Body of pancreas (tissue), 4 donors: ENCODE measurements around the gene CYP4F8. TPM values are rescaled to one million over a fixed set of nuclear protein-coding genes. Genes with fewer than 3 reads are reported as not detected.
A peak's percentile ranks its signal among the peaks of the same experiment; 100 is the strongest.
"Not testable (repeated sequence)": the region's sequence is repeated elsewhere in the genome, so short reads cannot be mapped to it uniquely, and the experiment has no call there.

Experiments used
- ATAC-seq: fragments of 150-250 bp; one replicate; pipeline ENCODE4 v1.9.1; 2016
- DNase-seq, 4 donors: peaks; one replicate each; pipeline ENCODE4 v3.0.0-alpha.2; 2019
- H3K27ac ChIP-seq, 4 donors: fragments of 200-600 bp; sonication (generic); 1 replicate in 3 of 4; 2 replicates in 1 of 4; pipeline versions ENCODE4 v1.5.1 to v1.6.1; 2016 to 2019; ENCODE audit warnings: mild to moderate bottlenecking in 1 of 4, mixed read lengths in 1 of 4, moderate library complexity in 1 of 4
- H3K27me3 ChIP-seq, 2 donors: fragments of 200-600 bp; sonication (generic); one replicate each; pipeline ENCODE4 v1.6.0; 2016; ENCODE audit warnings: mild to moderate bottlenecking in 1 of 2
- H3K36me3 ChIP-seq, 2 donors: fragments of 200-600 bp; sonication (generic); replicated peaks in 1 of 2; 2 replicates each; pipeline ENCODE4 v1.5.1; 2016; ENCODE audit warnings: low read depth in 2 of 2; ENCODE audit not compliant: insufficient read depth in 1 of 2
- H3K4me1 ChIP-seq: fragments of 200-600 bp; sonication (generic); one replicate; pipeline ENCODE4 v1.6.0; 2016
- H3K4me3 ChIP-seq, 2 donors: fragments of 200-600 bp; sonication (generic); 1 replicate in 1 of 2; 2 replicates in 1 of 2; pipeline ENCODE4 v1.5.1; 2016 to 2019
- H3K9me3 ChIP-seq, 3 donors: fragments of 200-600 bp; sonication (generic); 1 replicate in 2 of 3; 2 replicates in 1 of 3; pipeline ENCODE4 v1.5.1; 2016
- POLR2A ChIP-seq, 3 donors: fragments of 450-650 bp; IDR thresholded peaks; one replicate each; pipeline ENCODE4 v1.6.1; 2016; ENCODE audit warnings: antibody characterized with exemption in 3 of 3, mild to moderate bottlenecking in 2 of 3
- WGBS, 2 donors: methylation state at CpG; one replicate each; pipeline ENCODE4 v1.1.5; 2017; 5-methylcytosine and 5-hydroxymethylcytosine counted together
- intact Hi-C: fragments of 100-400 bp; cut with DNase I; formaldehyde crosslinking; loops from one replicate; pipeline ENCODE4 v1.15.1; 2023
- total RNA-seq, 2 donors: library from RNA; depleted of rRNA; stranded (reverse); fragments of >200 nt; gene quantifications; one replicate each; pipeline ENCODE4 v1.1.0, GENCODE V29; 2016
- TF ChIP-seq, protein P1 (sequence below), 7 experiments: fragments of 450-650 bp in 4 of 7; fragments of 200-600 bp in 3 of 7; sonication (generic) in 3 of 7; IDR thresholded peaks; one replicate each; pipeline ENCODE4 v1.5.1; 2016 to 2019; ENCODE audit warnings: antibody characterized with exemption in 7 of 7

Gene CYP4F8
- total RNA-seq, 2 donors from 2014 or later = 0.26 TPM; not detected in 1

DNA sequence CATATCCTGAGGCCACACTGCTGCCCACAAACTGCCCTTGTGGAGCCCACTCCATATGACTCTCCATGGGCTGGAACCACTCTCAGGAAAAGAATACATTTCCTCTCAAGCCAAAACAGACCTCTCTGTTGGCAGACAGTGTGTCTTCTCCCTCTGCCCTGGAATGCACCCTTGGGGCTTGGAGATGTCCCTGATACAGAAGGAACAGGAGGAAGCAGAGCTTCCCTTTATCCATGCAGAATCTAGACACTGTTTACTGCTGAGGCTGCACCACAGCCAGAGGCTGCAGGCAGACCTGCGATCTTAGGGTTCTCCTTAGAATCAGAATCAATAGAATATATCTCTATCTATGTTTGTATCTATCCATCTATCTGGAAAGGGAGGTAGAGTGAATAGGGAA, 26.8 kb upstream of the CYP4F8 start:
- H3K4me3 ChIP-seq = no peak overlapping the region
- DNase-seq = no peak
- peaks cover 5% of the 10 kb centered on the region for H3K4me1 ChIP-seq
- no peak for ATAC-seq
- 78 to 82% methylated on average over 1 of the region's 1 CpG for WGBS, 2 donors
- H3K9me3 ChIP-seq = peaks cover 0 to 6% (median 0%) of the 10 kb centered on the region in 3 donors
- no peak for TF ChIP-seq POLR2A (IDR thresholded peaks at IDR 0.05)
- TF ChIP-seq, protein P1, sequence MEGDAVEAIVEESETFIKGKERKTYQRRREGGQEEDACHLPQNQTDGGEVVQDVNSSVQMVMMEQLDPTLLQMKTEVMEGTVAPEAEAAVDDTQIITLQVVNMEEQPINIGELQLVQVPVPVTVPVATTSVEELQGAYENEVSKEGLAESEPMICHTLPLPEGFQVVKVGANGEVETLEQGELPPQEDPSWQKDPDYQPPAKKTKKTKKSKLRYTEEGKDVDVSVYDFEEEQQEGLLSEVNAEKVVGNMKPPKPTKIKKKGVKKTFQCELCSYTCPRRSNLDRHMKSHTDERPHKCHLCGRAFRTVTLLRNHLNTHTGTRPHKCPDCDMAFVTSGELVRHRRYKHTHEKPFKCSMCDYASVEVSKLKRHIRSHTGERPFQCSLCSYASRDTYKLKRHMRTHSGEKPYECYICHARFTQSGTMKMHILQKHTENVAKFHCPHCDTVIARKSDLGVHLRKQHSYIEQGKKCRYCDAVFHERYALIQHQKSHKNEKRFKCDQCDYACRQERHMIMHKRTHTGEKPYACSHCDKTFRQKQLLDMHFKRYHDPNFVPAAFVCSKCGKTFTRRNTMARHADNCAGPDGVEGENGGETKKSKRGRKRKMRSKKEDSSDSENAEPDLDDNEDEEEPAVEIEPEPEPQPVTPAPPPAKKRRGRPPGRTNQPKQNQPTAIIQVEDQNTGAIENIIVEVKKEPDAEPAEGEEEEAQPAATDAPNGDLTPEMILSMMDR (IDR thresholded peaks at IDR 0.05) = no peak
- no peaks in the 10 kb centered on the region for H3K36me3 ChIP-seq
- no peak overlapping the region for H3K27ac ChIP-seq
- intact Hi-C loops = no loop called here
- peaks cover 0 to 10% of the 10 kb centered on the region in 2 donors for H3K27me3 ChIP-seq

DNA sequence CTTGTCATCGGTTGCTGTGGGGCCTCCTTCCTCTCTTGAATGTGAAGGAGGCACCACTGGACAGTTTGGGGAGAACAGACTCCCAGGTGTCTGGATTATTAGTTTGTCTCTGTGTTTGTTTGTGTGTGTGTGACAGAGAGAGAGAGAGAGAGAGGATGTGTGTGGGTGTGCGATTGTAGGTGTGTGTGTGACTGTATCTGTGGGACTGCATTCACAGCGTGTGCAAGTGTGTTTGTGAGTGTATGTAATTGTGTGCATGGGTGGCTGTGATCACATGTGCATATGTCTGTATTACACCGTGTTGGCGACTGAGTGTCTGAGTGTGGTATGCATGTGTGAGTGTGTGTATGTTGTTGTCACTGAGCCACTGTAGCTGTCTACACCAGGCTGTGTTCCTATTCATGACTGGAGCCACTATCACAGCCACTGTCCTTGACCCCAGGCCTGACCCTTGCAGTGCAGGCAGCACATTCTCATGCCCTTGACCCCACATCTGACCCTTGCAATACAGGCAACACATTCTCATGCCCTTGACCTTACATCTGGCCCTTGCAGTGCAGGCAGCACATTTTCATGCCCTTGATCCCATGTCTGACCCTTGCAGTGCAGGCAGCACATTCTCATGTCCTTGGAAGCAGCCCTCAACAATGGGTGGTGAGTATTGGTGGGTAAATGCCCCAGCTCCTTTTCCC, 25.1 kb upstream of the CYP4F8 start:
- Histone ChIP-seq H3K4me1 (no peaks in the 10 kb centered on the region), H3K27ac (no peak overlapping the region), H3K36me3 (no peaks in the 10 kb centered on the region), H3K4me3 (no peak overlapping the region), H3K9me3 (peaks cover 0 to 6% (median 0%) of the 10 kb centered on the region in 3 donors), H3K27me3 (no peaks in the 10 kb centered on the region)
- ATAC-seq (no peak), DNase-seq (no peak)
- intact Hi-C loops = no loop called here
- TF ChIP-seq, protein P1 (IDR thresholded peaks at IDR 0.05) = no peak
- no peak for TF ChIP-seq POLR2A (IDR thresholded peaks at IDR 0.05)
- 71 to 83% methylated on average over 5 of the region's 5 CpGs for WGBS, 2 donors

DNA sequence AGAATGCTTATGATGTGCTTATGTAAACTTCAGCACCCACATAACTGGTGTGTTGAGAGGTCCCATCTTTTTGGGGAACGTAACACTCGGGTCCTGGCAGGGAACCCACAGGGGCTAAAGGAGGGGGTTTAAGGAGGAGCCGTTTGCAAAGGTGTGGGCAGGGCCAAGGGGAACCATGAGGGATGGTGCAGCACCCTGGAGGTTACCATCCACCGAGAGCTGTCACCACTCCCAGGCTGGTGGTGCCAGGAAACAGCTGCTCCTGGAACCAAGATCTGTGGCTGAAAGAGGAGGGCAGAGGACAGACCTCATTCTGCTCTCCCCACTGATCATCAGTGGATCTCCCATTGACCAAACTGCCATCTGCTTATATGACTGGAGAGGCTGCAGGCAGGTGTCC, 23.2 kb upstream of the CYP4F8 start:
- 38 to 72% methylated on average over 4 of the region's 4 CpGs for WGBS, 2 donors
- intact Hi-C loops = no loop called here
- DNase-seq = no peak
- Histone ChIP-seq H3K9me3 (peaks cover 0 to 6% (median 0%) of the 10 kb centered on the region in 3 donors), H3K4me3 (no peak overlapping the region), H3K27ac (no peak overlapping the region), H3K4me1 (no peaks in the 10 kb centered on the region), H3K36me3 (no peaks in the 10 kb centered on the region), H3K27me3 (no peaks in the 10 kb centered on the region)
- TF ChIP-seq, protein P1 (IDR thresholded peaks at IDR 0.05) = no peak
- TF ChIP-seq POLR2A (IDR thresholded peaks at IDR 0.05) = no peak
- no peak for ATAC-seq

DNA sequence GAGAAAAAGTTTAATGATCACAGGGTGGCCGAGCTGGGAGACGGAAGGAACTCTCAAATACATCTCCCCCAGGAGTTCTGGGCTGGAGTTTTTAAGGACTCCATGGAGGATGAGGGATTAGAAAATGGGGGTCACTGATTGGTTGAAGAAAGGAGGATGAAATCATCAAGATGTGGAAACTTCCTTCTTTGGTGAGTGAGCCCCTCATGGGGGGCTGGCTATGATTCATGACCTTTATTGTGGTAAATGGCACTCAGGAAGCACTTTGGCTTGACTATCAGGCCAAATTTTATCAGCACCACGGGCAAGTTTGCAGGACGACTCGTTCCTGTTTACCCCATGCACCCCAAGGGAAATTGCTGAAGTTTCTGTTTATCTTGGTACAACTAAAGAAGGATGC, 22.5 kb upstream of the CYP4F8 start:
- H3K9me3 ChIP-seq, H3K27me3 ChIP-seq, H3K4me1 ChIP-seq, ATAC-seq, H3K36me3 ChIP-seq, H3K27ac ChIP-seq, intact Hi-C loops, DNase-seq, H3K4me3 ChIP-seq: not testable (repeated sequence)
- 12 to 20% methylated on average over 5 of the region's 5 CpGs for WGBS, 2 donors

DNA sequence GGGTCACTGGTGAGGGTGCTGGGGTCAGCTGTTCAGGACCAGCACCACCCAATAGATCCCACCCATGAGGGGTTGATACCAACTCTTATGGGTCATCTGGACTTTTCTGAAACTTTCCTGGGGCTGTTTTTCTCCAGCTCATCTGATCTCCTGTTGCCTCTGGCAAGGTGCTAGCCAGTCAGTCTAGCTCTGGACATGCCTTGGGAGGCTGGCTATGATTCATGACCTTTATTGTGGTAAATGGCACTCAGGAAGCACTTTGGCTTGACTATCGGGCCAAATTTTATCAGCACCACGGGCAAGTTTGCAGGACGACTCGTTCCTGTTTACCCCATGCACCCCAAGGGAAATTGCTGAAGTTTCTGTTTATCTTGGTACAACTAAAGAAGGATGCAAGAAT, 21.3 kb upstream of the CYP4F8 start:
- DNase-seq, intact Hi-C loops, H3K9me3 ChIP-seq, H3K36me3 ChIP-seq, H3K27me3 ChIP-seq, H3K4me3 ChIP-seq, H3K27ac ChIP-seq, H3K4me1 ChIP-seq, ATAC-seq: not testable (repeated sequence)
- 0 to 29% methylated on average over 1 to 4 of the region's 4 CpGs for WGBS, 2 donors

DNA sequence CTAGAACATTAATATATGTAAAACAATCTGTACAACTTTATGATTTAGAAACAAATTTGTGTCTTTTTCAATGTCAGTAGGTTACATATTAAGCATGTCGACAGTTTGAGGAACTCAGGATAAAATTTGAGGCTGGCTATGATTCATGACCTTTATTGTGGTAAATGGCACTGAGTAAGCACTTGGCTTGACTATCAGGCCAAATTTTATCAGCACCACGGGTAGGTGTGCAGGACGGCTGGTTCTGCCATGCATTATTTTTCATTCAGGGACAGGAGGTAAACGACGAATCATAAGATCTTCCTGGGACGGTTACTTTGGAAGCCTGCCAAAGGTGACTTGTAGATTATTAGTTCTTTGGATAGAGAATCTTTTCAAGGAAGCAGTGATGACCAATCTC, 19.9 kb upstream of the CYP4F8 start:
- Histone ChIP-seq H3K9me3 (peaks cover 0 to 6% (median 0%) of the 10 kb centered on the region in 3 donors), H3K36me3 (no peaks in the 10 kb centered on the region), H3K27ac (no peak overlapping the region), H3K27me3 (no peaks in the 10 kb centered on the region), H3K4me1 (no peaks in the 10 kb centered on the region), H3K4me3 (no peak overlapping the region)
- WGBS, 2 donors = 8 to 17% methylated on average over 6 of the region's 6 CpGs
- intact Hi-C loops = no loop called here
- DNase-seq (peak in 1 of 4 donors; percentile 14), ATAC-seq (no peak)
- TF ChIP-seq, protein P1 (IDR thresholded peaks at IDR 0.05) = no peak
- no peak for TF ChIP-seq POLR2A (IDR thresholded peaks at IDR 0.05)

DNA sequence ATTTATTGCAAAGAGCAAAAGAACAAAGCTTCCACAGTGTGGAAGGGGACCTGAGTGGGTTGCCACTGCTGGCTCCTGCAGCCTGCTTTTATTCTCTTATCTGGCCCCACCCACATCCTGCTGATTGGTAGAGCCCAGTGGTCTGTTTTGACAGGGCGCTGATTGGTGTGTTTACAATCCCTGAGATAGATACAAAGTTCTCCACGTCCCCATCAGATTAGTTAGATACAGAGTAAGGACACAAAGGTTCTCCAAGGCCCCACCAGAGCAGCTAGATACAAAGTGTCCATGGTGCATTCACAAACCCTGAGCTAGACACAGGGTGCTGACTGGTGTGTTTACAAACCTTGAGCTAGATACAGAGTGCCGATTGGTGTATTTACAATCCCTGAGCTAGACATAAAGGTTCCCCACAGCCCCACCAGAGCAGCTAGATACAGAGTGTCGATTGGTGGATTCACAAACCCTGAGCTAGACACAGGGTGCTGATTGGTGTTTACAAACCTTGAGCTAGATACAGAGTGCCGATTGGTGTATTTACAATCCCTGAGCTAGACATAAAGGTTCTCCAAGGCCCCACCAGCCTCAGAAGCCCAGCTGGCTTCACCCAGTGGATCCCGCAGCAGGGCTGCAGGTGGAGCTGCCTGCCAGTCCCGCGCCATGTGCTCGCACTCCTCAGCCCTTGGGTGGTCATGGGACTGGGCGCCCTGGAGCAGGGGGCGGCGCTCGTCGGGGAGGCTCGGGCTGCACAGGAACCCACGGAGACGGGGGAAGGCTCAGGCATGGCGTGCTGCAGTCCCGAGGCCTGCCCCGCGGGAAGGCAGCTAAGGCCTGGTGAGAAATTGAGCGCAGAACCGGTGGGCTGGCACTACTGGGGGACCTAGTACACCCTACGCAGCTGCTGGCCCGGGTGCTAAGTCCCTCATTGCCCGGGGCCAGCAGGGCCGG, 6.8 kb upstream of the CYP4F8 start:
- H3K4me1 ChIP-seq, H3K36me3 ChIP-seq, H3K9me3 ChIP-seq, H3K27me3 ChIP-seq, DNase-seq, ATAC-seq, H3K27ac ChIP-seq, intact Hi-C loops, H3K4me3 ChIP-seq: not testable (repeated sequence)
- WGBS, 2 donors = 43 to 77% methylated on average over 3 to 22 of the region's 27 CpGs
